BE2C (cell line): ENCODE measurements around the gene TMEM269.

Experiments
- DNase-seq: peaks from one replicate; pipeline ENCODE4 v3.0.0-alpha.2; 2020
- H3K27me3 ChIP-seq: fragments of 250-450 bp; sonication (Bioruptor Pico); 2 replicates; pipeline ENCODE4 v1.5.1; 2020; ENCODE audit warnings: mild to moderate bottlenecking
- H3K36me3 ChIP-seq: fragments of 250-450 bp; sonication (Bioruptor Pico); 2 replicates; pipeline ENCODE4 v1.5.1; 2020; ENCODE audit warnings: mild to moderate bottlenecking
- H3K4me1 ChIP-seq: fragments of 250-450 bp; sonication (Bioruptor Pico); 2 replicates; pipeline ENCODE4 v1.5.1; 2020
- H3K4me3 ChIP-seq: 2 replicates; pipeline ENCODE4 v1.5.1; 2011; ENCODE audit warnings: low read depth, low read length
- H3K9me3 ChIP-seq: fragments of 250-450 bp; sonication (Bioruptor Pico); 2 replicates; pipeline ENCODE4 v1.5.1; 2020
- CTCF ChIP-seq: IDR thresholded peaks from 2 replicates; pipeline ENCODE4 v1.5.1; 2012; ENCODE audit warnings: mild to moderate bottlenecking, low read depth, low read length

TMEM269 gene

DNA sequence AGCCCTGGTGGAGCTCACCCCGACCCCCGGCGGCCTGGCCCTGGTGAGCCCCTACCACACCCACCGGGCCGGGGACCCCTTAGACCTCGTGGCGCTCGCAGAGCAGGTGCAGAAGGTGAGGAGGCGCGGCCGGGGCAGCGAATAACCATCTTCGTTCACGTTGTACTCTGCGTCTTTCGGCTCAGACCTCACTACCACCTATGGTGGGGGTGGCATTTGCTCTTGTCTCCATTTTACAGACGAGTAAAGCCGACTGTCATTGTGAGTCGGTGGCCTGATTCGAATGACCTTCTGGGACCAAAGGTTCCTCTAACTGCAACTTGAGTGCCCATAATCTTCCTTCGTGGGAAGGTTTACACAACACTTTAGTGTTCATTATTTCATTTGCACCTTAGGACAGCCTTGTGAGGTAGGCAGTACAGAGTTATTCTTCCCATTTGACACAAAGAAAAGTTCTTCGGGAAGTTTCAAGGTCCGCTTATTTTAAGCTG is 17.2 kb upstream of the TMEM269 start:
- no peaks in the 10 kb centered on the region for H3K36me3 ChIP-seq
- peak overlapping the region; percentile 83 for H3K4me3 ChIP-seq
- H3K9me3 ChIP-seq: no peaks in the 10 kb centered on the region
- no peak for DNase-seq
- H3K27me3 ChIP-seq: no peaks in the 10 kb centered on the region
- no peak for TF ChIP-seq CTCF
- H3K4me1 ChIP-seq: no peaks in the 10 kb centered on the region

DNA sequence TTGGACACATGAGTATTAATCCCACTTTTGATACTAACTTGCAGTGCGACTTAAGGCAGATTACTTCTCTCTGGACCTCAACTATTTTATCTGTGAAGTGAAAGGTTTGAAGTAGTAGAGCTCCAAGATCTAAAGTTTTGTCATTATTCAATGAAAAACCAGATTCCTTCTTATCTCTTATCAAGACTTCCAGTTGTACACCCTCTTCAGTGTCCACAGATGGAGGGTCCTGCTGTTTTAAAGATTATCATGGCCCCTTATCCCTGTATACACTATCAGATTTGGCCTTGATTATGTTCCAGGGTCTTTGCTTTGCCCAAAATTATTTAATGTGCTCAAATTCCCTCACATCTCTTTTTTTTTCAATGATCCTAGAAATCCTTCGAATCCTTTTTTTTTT is 16.6 kb upstream of the TMEM269 start:
- peak overlapping the region; percentile 83 for H3K4me3 ChIP-seq
- H3K4me1 ChIP-seq: no peaks in the 10 kb centered on the region
- H3K27me3 ChIP-seq: no peaks in the 10 kb centered on the region
- H3K36me3 ChIP-seq: no peaks in the 10 kb centered on the region
- no peaks in the 10 kb centered on the region for H3K9me3 ChIP-seq
- DNase-seq: no peak
- TF ChIP-seq CTCF: no peak

GRCh38 chr1:42769811-42770210 is 15.0 kb upstream of the TMEM269 start:
- Histone ChIP-seq H3K9me3 (no peaks in the 10 kb centered on the region), H3K4me1 (no peaks in the 10 kb centered on the region), H3K4me3 (no peak overlapping the region), H3K36me3 (no peaks in the 10 kb centered on the region), H3K27me3 (no peaks in the 10 kb centered on the region)
- no peak for TF ChIP-seq CTCF
- no peak for DNase-seq

- DNase-seq: no peak
- no peak overlapping the region for H3K4me3 ChIP-seq
- 0 out of 2 replicates have a peak, but pooled peaks cover 3% of the 10 kb centered on the region for H3K36me3 ChIP-seq
- TF ChIP-seq CTCF: no peak
- H3K27me3 ChIP-seq: no peaks in the 10 kb centered on the region
- H3K4me1 ChIP-seq: no peaks in the 10 kb centered on the region
- no peaks in the 10 kb centered on the region for H3K9me3 ChIP-seq
Observed at GRCh38 chr1:42773420-42773819, 11.4 kb upstream of the TMEM269 start.

GRCh38 chr1:42774928-42775526 is 9.8 kb upstream of the TMEM269 start:
- Histone ChIP-seq H3K4me3 (no peak overlapping the region), H3K4me1 (no peaks in the 10 kb centered on the region), H3K36me3 (0 out of 2 replicates have a peak, but pooled peaks cover 3% of the 10 kb centered on the region), H3K27me3 (no peaks in the 10 kb centered on the region), H3K9me3 (no peaks in the 10 kb centered on the region)
- TF ChIP-seq CTCF: no peak
- no peak for DNase-seq

DNA sequence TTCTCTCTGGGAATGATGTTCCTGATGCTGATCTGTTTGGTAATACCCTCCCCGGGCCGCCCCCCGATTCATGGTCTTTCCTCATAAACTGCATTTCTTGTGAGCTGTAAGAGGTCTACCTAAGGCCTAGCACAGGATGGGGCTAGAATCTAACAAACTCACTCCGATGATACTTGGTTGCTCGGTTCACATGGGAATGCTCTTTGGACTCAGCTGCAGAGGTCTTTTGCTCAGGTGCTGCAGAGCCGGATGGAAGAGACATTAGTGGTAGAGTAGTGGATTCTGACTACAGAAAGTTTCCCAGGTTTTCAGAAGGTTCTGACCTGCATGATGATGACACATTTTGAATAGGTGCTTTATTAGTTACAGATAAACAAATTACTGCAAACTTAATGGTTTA is 8.3 kb upstream of the TMEM269 start:
- 0 out of 2 replicates have a peak, but pooled peaks cover 3% of the 10 kb centered on the region for H3K36me3 ChIP-seq

More for the DNA sequence above, 8.3 kb upstream of the TMEM269 start:
- H3K9me3 ChIP-seq: no peaks in the 10 kb centered on the region
- TF ChIP-seq CTCF: no peak
- H3K4me3 ChIP-seq: no peak overlapping the region
- H3K27me3 ChIP-seq: no peaks in the 10 kb centered on the region
- DNase-seq: no peak
- H3K4me1 ChIP-seq: no peaks in the 10 kb centered on the region
